Measurements from ENCODE around the gene SPAG5. TPM values are rescaled to one million over a fixed set of nuclear protein-coding genes. Genes with fewer than 3 reads are reported as not detected.

The SPAG5 gene
- total RNA-seq, 2 experiments from 2014 or later = 151 to 197 TPM

DNA sequence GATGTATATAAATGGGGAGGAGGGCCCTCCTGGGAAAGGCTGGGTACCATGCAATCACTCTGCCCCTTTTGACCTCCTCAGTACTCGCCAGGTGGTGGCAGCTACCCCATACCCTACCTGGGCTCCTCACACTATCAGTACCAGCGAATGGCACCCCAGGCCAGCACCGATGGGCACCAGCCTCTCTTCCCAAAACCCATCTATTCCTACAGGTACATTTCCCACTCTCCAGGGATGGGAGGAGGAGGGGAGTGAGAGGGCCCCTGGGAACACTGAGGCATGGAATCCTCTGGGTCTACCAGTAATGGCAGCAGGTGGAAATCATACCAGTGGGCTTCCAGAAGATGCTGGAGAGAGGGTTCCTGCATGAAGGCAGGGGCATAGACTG, 69.8 kb downstream of the SPAG5 start:
- DNase-seq (no peak), ATAC-seq (no peak)
- Mint-ChIP-seq H3K4me1 (no peaks in the 10 kb centered on the region), H3K4me3 (no peak overlapping the region), H3K9me3 (ENCODE audit: low read depth) (no peaks in the 10 kb centered on the region), H3K27ac (no peak overlapping the region), H3K36me3 (no peaks in the 10 kb centered on the region), H3K27me3 (peaks cover 4% of the 10 kb centered on the region)
- CTCF ChIA-PET = interaction anchor here (1.5 kb wide), 1 partner anchor 18 kb away, joined by 6 read pairs; no protein-coding TSS in a partner anchor

DNA sequence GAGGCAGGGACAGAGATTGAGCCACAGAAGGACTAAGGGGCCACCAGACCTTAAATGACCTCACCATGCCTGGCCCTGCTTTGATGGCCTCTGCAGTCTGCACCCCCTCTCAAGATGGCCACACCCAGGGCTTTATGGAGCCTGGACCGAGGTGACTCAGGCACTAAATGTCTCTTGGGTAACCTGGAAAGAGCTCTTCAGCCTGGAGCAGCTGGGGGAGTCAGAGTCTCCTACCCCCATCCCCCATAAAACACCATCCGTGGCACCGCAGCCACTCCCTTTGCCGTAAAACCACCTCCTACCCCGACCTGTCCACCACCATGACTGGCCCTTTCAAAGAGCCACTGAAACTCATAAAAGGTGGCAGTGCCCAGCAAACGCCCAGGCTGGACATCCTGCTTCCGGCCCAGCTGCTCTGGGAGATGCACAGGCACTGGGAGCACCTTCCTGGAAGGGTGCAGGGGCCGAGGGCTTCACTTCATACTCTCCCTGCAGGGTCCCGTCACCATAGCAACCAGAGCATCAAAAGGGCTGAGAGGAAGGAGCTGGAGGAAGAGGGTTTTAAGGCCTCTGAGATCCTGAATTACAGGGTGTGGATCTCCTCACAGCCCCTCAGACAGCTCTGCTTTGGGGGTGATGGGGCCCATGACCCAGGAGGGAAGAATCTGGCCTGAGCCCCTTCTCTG, 70.4 kb downstream of the SPAG5 start:
- H3K4me3 Mint-ChIP-seq = no peak overlapping the region
- no peak overlapping the region for H3K27ac Mint-ChIP-seq
- ATAC-seq (no peak), DNase-seq (no peak)
- CTCF ChIA-PET = interaction anchor here (1.5 kb wide), 1 partner anchor 19 kb away, joined by 6 read pairs; no protein-coding TSS in a partner anchor
- H3K36me3 Mint-ChIP-seq = no peaks in the 10 kb centered on the region
- no peaks in the 10 kb centered on the region for H3K4me1 Mint-ChIP-seq
- peaks cover 4% of the 10 kb centered on the region for H3K27me3 Mint-ChIP-seq
- H3K9me3 Mint-ChIP-seq (ENCODE audit: low read depth) = no peaks in the 10 kb centered on the region

DNA sequence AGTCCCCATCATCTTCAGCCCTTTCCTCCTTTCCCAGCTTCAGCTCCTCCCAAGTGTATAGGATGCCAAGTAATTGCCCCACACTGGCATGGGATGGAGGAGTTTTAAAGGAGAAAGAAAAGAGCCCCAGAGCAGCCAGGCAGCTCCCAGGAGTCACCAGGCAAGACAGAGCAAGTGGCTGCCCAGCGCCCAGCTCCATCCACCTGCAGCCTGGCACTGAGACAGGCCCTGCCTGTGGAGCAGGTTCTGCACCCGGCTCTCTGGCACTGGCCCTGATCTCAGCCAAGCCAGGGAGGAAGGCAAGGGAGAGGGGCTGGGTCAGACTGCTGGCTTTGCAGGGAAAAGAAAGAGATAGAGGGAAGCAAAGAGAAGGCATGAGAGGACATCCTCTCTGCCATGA, 71.0 kb downstream of the SPAG5 start:
- CTCF ChIA-PET = no interaction called here
- H3K27me3 Mint-ChIP-seq = peaks cover 4% of the 10 kb centered on the region

More for the DNA sequence above, 71.0 kb downstream of the SPAG5 start:
- no peak overlapping the region for H3K27ac Mint-ChIP-seq
- H3K36me3 Mint-ChIP-seq = no peaks in the 10 kb centered on the region
- H3K4me1 Mint-ChIP-seq = no peaks in the 10 kb centered on the region
- H3K9me3 Mint-ChIP-seq (ENCODE audit: low read depth) = no peaks in the 10 kb centered on the region
- DNase-seq = no peak
- no peak for ATAC-seq
- no peak overlapping the region for H3K4me3 Mint-ChIP-seq

Other genes with a start within 250 kb of the SPAG5 start
- gene POLDIP2, start 241.5 kb downstream of the SPAG5 start, total RNA-seq = 10 to 100 TPM; 68.6 to 83.5 TPM
- not detected for gene SEBOX, start 233.8 kb downstream of the SPAG5 start, total RNA-seq
- gene VTN, start 228.7 kb downstream of the SPAG5 start, total RNA-seq = under 1 TPM; 0.18 to 0.26 TPM
- 10 to 100 TPM; 20.2 to 24.8 TPM for gene SARM1, start 227.3 kb downstream of the SPAG5 start, total RNA-seq
- gene SLC46A1, start 192.8 kb downstream of the SPAG5 start, total RNA-seq = 1 to 10 TPM; 3.0 to 5.3 TPM
- gene SLC13A2, start 125.4 kb downstream of the SPAG5 start, total RNA-seq = not detected
- gene FOXN1, start 92.7 kb downstream of the SPAG5 start, total RNA-seq = not detected
- 10 to 100 TPM; 41.2 to 59.0 TPM for gene UNC119, start 46.4 kb downstream of the SPAG5 start, total RNA-seq
- gene PIGS, start 27.5 kb downstream of the SPAG5 start, total RNA-seq = 10 to 100 TPM; 61.0 to 66.2 TPM
- gene ALDOC, start 22.1 kb downstream of the SPAG5 start, total RNA-seq = 10 to 100 TPM; 36.9 to 52.0 TPM
- 10 to 100 TPM; 25.4 to 28.2 TPM for gene RSKR, start 15.2 kb upstream of the SPAG5 start, total RNA-seq
- gene BLTP2, start 46.1 kb upstream of the SPAG5 start, total RNA-seq = 100 to 1,000 TPM; 163 to 186 TPM
- 10 to 100 TPM; 45.9 to 48.9 TPM for gene SDF2, start 62.9 kb upstream of the SPAG5 start, total RNA-seq
- 10 to 100 TPM; 64.7 to 81.2 TPM for gene SUPT6H, start 63.2 kb upstream of the SPAG5 start, total RNA-seq
- gene PROCA1, start 112.9 kb upstream of the SPAG5 start, total RNA-seq = 1 to 10 TPM; 6.1 to 9.0 TPM
- gene RAB34, start 118.8 kb upstream of the SPAG5 start, total RNA-seq = 1 to 10 TPM; 5.6 to 8.3 TPM
- gene RPL23A, start 121.0 kb upstream of the SPAG5 start, total RNA-seq = 1,000 to 10,000 TPM; 1,823 to 1,960 TPM
- 1 to 10 TPM; 3.2 to 5.6 TPM for gene TLCD1, start 127.2 kb upstream of the SPAG5 start, total RNA-seq
- 1 to 10 TPM; 3.6 to 5.1 TPM for gene NEK8, start 129.8 kb upstream of the SPAG5 start, total RNA-seq
- 100 to 1,000 TPM in 1 of 2 experiments, 10 to 100 TPM in 1; 60.1 to 107 TPM for gene TRAF4, start 145.0 kb upstream of the SPAG5 start, total RNA-seq
- gene FAM222B, start 243.8 kb upstream of the SPAG5 start, total RNA-seq = 10 to 100 TPM; 14.5 to 19.6 TPM

Data from activated CD8-positive, alpha-beta memory T cell treated with anti-CD3 and anti-CD28 coated beads, Interleukin-2, amount 10 ng/mL, durations not matched to agents 7 days and 5 days (primary cell).